GM23338 (cell line): Measurements from ENCODE around the gene ARAF.
"Not testable (repeated sequence)": the region's sequence is repeated elsewhere in the genome, so short reads cannot be mapped to it uniquely, and the experiment has no call there.

Experiments
- EZH2 ChIP-seq: fragments of 200-600 bp; sonication (generic); IDR thresholded peaks from one replicate; pipeline ENCODE4 v1.8.0; 2017; ENCODE audit warnings: antibody characterized with exemption, mild to moderate bottlenecking, low read depth; ENCODE audit not compliant: unreplicated experiment
- JUNB ChIP-seq: IDR thresholded peaks from one replicate; pipeline ENCODE4 v1.6.1; 2016; ENCODE audit warnings: antibody characterized with exemption; ENCODE audit not compliant: unreplicated experiment
- POLR2AphosphoS5 ChIP-seq: IDR thresholded peaks from 2 replicates; pipeline ENCODE4 v1.6.1; 2016; ENCODE audit warnings: antibody characterized with exemption, low read depth
- TF ChIP-seq, protein P1 (sequence below), 2 experiments: fragments of 200-600 bp in 1 of 2; sonication (generic) in 1 of 2; conservative IDR thresholded peaks; 2 replicates each; pipeline versions ENCODE4 v1.5.1 to v1.6.1; 2016 to 2017; ENCODE audit warnings: antibody characterized with exemption in 2 of 2, low read depth in 2 of 2, mild to moderate bottlenecking in 2 of 2, moderate library complexity in 1 of 2
- TF ChIP-seq, protein P2 (sequence below): IDR thresholded peaks from 2 replicates; pipeline ENCODE4 v1.6.1; 2016; ENCODE audit warnings: antibody characterized with exemption
- TF ChIP-seq, protein P3 (sequence below): IDR thresholded peaks from one replicate; pipeline ENCODE4 v1.6.1; 2018; ENCODE audit warnings: antibody characterized with exemption; ENCODE audit not compliant: unreplicated experiment

DNA sequence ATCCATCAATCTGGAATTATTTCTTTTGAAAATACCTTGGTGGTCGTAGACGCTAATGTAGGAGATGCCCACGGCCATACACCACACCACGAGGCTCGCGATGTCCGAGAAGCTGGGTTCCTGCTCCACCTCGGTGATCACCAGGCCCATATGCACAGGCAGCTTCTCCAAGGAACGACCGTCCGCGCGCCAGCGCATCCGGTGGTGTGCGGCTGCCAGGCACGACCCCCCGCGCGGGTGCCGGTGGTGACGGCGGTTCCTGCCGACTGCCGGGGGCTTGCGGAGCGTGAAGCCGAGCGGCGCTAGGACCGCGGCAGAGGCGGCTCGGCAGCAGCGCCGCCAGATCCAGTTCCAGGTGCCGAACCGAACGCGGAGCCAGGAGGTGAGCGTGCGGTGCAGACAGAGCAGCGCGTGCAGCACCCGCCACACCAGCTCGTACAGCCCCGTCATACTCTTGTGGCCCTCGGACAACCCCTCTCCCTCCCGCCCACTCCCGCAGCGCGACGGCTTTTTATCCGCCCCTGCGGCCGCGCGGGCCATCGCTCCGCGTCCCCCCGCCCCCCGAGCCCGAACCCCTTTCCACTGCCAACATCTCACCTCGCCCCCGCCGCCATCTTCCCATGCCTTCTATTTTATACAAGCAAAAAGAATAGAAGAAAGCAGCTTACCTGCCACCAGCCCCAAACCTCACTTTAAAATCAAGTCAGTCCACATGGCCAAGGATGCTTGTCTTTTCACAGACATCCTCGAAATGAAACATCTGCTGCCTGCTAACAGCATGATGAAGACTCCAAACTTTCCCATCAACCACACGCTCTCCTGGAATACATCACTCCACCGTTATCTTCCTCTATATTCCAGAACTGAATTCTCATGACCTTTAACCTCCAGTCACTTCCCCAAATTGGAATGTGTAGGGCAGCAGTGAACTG, 47.7 kb upstream of the ARAF start:
- TF ChIP-seq, protein P1, sequence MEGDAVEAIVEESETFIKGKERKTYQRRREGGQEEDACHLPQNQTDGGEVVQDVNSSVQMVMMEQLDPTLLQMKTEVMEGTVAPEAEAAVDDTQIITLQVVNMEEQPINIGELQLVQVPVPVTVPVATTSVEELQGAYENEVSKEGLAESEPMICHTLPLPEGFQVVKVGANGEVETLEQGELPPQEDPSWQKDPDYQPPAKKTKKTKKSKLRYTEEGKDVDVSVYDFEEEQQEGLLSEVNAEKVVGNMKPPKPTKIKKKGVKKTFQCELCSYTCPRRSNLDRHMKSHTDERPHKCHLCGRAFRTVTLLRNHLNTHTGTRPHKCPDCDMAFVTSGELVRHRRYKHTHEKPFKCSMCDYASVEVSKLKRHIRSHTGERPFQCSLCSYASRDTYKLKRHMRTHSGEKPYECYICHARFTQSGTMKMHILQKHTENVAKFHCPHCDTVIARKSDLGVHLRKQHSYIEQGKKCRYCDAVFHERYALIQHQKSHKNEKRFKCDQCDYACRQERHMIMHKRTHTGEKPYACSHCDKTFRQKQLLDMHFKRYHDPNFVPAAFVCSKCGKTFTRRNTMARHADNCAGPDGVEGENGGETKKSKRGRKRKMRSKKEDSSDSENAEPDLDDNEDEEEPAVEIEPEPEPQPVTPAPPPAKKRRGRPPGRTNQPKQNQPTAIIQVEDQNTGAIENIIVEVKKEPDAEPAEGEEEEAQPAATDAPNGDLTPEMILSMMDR (conservative IDR thresholded peaks at IDR 0.05; ENCODE audit: low read depth in 2 of 2): not testable (repeated sequence)
- TF ChIP-seq EZH2, JUNB, POLR2AphosphoS5: not testable (repeated sequence)
- TF ChIP-seq, protein P2, sequence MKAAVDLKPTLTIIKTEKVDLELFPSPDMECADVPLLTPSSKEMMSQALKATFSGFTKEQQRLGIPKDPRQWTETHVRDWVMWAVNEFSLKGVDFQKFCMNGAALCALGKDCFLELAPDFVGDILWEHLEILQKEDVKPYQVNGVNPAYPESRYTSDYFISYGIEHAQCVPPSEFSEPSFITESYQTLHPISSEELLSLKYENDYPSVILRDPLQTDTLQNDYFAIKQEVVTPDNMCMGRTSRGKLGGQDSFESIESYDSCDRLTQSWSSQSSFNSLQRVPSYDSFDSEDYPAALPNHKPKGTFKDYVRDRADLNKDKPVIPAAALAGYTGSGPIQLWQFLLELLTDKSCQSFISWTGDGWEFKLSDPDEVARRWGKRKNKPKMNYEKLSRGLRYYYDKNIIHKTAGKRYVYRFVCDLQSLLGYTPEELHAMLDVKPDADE: not testable (repeated sequence)
- TF ChIP-seq, protein P3, sequence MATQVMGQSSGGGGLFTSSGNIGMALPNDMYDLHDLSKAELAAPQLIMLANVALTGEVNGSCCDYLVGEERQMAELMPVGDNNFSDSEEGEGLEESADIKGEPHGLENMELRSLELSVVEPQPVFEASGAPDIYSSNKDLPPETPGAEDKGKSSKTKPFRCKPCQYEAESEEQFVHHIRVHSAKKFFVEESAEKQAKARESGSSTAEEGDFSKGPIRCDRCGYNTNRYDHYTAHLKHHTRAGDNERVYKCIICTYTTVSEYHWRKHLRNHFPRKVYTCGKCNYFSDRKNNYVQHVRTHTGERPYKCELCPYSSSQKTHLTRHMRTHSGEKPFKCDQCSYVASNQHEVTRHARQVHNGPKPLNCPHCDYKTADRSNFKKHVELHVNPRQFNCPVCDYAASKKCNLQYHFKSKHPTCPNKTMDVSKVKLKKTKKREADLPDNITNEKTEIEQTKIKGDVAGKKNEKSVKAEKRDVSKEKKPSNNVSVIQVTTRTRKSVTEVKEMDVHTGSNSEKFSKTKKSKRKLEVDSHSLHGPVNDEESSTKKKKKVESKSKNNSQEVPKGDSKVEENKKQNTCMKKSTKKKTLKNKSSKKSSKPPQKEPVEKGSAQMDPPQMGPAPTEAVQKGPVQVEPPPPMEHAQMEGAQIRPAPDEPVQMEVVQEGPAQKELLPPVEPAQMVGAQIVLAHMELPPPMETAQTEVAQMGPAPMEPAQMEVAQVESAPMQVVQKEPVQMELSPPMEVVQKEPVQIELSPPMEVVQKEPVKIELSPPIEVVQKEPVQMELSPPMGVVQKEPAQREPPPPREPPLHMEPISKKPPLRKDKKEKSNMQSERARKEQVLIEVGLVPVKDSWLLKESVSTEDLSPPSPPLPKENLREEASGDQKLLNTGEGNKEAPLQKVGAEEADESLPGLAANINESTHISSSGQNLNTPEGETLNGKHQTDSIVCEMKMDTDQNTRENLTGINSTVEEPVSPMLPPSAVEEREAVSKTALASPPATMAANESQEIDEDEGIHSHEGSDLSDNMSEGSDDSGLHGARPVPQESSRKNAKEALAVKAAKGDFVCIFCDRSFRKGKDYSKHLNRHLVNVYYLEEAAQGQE: not testable (repeated sequence)
